ENCODE results near the gene CHIT1. TPM values are rescaled to one million over a fixed set of nuclear protein-coding genes. Genes with fewer than 3 reads are reported as not detected.

The CHIT1 gene
- total RNA-seq, 4 donors from 2014 or later = 0.20 TPM; not detected in 3

DNA sequence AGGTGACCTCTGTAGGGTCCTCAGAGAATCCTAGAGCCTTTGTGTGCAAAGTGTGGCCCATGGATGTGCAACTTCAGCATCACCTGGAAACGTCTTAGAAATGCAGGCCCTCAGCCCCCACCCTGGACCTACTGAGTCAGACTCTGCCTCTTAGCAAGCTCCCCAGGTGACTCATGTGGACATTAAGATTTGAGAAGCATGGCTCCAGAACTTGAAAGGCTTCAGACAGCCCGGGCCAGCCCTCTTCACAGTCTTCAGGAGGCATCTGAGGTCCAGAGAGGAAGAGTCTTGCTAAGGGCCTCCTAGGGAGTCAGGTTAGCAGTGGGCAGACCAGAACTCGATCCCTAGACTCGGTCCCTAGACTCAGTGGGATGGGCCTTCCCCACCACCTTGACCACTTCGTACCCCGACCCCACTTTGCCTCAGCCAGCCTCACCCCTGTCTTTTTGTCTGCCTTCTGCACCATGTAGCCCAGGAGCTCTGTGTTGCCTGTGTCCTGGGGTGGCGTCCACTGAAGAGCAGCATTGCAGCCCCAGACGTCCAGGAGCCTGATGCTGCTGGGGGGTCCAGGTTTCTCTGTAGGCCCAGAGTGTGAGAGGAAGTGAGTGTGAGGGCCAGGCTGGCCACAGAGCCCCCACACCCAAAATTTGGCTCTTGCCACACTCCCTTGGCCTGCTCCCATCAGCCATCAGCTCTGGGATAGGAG is 58.7 kb downstream of the CHIT1 start:
- no peak overlapping the region for H3K27ac ChIP-seq

DNA sequence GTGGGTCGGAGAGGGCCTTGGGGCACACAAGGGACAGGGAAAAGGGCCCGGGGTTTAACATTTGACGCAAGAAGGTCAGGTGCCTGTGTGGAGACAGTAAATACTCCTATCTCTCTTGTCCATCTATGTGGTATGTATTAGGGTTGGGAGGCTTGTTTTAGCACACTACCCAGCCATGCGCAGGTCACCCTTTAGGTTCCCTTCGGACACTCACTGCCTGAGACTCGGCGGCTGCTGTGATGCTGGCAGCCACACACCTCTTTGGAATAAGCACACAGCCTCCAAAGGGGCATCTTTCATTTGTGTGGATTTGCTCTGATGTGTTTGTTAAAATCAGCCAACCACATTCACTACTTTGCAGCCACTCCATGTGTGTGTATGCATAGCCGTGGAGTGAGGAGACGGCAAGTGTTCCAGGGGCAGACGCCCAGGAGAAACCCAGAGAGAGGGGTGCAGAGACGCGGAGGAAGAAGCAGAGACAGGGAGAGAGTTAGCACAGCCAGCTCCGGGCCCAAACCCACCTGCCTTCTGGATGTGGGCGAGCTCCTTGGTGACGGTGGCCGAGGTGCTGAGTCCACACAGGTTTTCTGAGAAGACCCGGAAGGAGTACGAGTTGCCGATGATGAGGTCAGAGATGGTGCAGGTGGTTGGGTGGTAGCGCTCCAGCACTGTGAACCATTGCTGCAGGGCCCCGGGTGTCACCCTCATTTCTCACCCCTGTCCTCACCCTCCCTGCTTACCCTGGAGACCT is 59.5 kb downstream of the CHIT1 start:
- H3K27me3 ChIP-seq = no peaks in the 10 kb centered on the region
- TF ChIP-seq POLR2A (IDR thresholded peaks at IDR 0.05) = no peak
- no peak for TF ChIP-seq CTCF (IDR thresholded peaks at IDR 0.05 in 4 of 5, conservative IDR thresholded peaks at IDR 0.05 in 1 of 5)
- no peaks in the 10 kb centered on the region for H3K36me3 ChIP-seq
- ATAC-seq (no peak), DNase-seq (no peak)
- no peak overlapping the region for H3K27ac ChIP-seq
- peaks cover 14 to 24% of the 10 kb centered on the region in 2 donors for H3K4me1 ChIP-seq
- no peaks in the 10 kb centered on the region for H3K9me3 ChIP-seq
- in situ Hi-C loops (cut with MboI; ENCODE audit: low sequenced_read_pairs in 4 of 4) = loop anchor here in 2 of 4 donors (5.0 to 10.0 kb wide), 3 partner anchors 45 to 135 kb away; no protein-coding TSS in a partner anchor
- intact Hi-C loops (cut with DNase I; ENCODE audit: low total_unique reads) = no loop called here
- H3K4me3 ChIP-seq = no peak overlapping the region

More for the DNA sequence above, 58.7 kb downstream of the CHIT1 start:
- in situ Hi-C loops (cut with MboI; ENCODE audit: low sequenced_read_pairs in 4 of 4) (loop anchor here in 2 of 4 donors (5.0 to 10.0 kb wide), 2 partner anchors 133 to 136 kb away; no protein-coding TSS in a partner anchor), intact Hi-C loops (cut with DNase I; ENCODE audit: low total_unique reads) (no loop called here)
- TF ChIP-seq POLR2A (IDR thresholded peaks at IDR 0.05) (no peak), CTCF (IDR thresholded peaks at IDR 0.05 in 4 of 5, conservative IDR thresholded peaks at IDR 0.05 in 1 of 5) (no peak)
- H3K27me3 ChIP-seq = no peaks in the 10 kb centered on the region
- H3K36me3 ChIP-seq = no peaks in the 10 kb centered on the region
- H3K9me3 ChIP-seq = no peaks in the 10 kb centered on the region
- DNase-seq (no peak), ATAC-seq (no peak)
- no peak overlapping the region for H3K4me3 ChIP-seq
- peaks cover 21 to 32% of the 10 kb centered on the region in 2 donors for H3K4me1 ChIP-seq

DNA sequence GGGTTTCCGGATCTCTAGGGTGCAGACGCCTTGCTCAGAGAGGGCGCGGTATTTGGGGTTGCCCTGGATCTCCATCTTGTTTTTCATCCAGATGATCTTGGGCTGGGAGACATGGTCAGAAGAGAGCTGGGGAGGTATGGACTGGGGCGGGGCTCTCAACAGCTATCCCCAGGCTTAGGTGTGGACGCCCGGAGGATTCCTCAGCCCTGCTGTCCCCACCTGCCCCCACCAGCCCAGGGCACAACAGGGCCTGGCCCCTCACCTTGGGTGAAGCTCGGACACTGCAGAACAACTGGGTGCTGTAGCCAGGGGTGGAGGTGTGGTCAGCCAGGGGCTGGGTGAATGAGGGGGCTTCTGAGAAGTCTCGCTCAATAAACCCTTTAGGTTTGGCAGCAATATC is 60.5 kb downstream of the CHIT1 start:
- ATAC-seq = no peak
- intact Hi-C loops (cut with DNase I; ENCODE audit: low total_unique reads) (no loop called here), in situ Hi-C loops (cut with MboI; ENCODE audit: low sequenced_read_pairs in 4 of 4) (loop anchor here in 1 of 4 donors (10.0 kb wide), 1 partner anchor 46 kb away; no protein-coding TSS in a partner anchor)
- DNase-seq = no peak
- Histone ChIP-seq H3K4me1 (peaks cover 14 to 19% of the 10 kb centered on the region in 2 donors), H3K9me3 (no peaks in the 10 kb centered on the region), H3K27me3 (no peaks in the 10 kb centered on the region), H3K4me3 (no peak overlapping the region), H3K27ac (no peak overlapping the region), H3K36me3 (no peaks in the 10 kb centered on the region)
- no peak for TF ChIP-seq CTCF (IDR thresholded peaks at IDR 0.05 in 4 of 5, conservative IDR thresholded peaks at IDR 0.05 in 1 of 5)
- no peak for TF ChIP-seq POLR2A (IDR thresholded peaks at IDR 0.05)

DNA sequence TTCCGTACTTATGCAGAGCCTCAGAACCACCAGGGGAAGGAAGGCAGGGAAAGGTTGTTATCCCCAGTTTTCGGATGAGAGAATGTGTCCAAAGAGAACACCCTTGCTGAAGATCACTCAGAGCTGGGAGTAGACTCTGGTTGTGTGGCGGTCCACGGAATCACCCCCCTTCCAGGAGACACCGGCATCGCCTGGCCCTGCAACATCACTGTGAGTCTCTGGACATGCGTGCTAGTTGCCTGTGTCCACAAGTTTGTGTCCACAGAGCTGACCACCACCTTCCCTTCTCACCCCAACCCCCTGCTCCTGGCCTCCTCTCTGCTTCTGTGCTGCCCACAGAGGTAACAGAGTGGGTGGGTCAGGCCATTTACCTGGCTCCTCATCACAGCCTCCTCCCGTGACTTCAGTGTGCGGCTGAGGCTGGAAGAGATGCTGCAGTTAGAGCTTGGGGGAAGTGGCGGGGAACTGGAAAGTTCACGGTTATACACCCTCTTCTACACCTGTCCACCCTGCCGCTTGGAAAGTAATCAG is 61.2 kb downstream of the CHIT1 start:
- H3K27ac ChIP-seq = no peak overlapping the region
- no peaks in the 10 kb centered on the region for H3K9me3 ChIP-seq
- DNase-seq = no peak
- no peak overlapping the region for H3K4me3 ChIP-seq
- H3K27me3 ChIP-seq = no peaks in the 10 kb centered on the region
- TF ChIP-seq POLR2A (IDR thresholded peaks at IDR 0.05) (no peak), CTCF (IDR thresholded peaks at IDR 0.05 in 4 of 5, conservative IDR thresholded peaks at IDR 0.05 in 1 of 5) (no peak)
- in situ Hi-C loops (cut with MboI; ENCODE audit: low sequenced_read_pairs in 4 of 4) (loop anchor here in 1 of 4 donors (10.0 kb wide), 1 partner anchor 46 kb away; no protein-coding TSS in a partner anchor), intact Hi-C loops (cut with DNase I; ENCODE audit: low total_unique reads) (no loop called here)
- ATAC-seq = no peak
- no peaks in the 10 kb centered on the region for H3K36me3 ChIP-seq
- peaks cover 10 to 12% of the 10 kb centered on the region in 2 donors for H3K4me1 ChIP-seq
